HEK293 (cell line): ENCODE measurements around the gene DTHD1.

Source experiments
- CTCF ChIA-PET: fragments of 350-600 bp; formaldehyde crosslinking; extraction: SDS; loops from one replicate; lab custom pipeline; 2021; ENCODE audit warnings: antibody characterized with exemption; lab: Yijun Ruan, JAX
- POLR2A ChIA-PET: fragments of 300-600 bp; formaldehyde crosslinking; extraction: SDS; loops from one replicate; lab custom pipeline; 2020; ENCODE audit warnings: antibody characterized with exemption, inconsistent platforms; lab: Yijun Ruan, JAX
- H3K27ac ChIP-seq: fragments of 200-500 bp; sonication (Bioruptor generic); 2 replicates; pipeline ENCODE4 v1.5.1; 2014; ENCODE audit warnings: low read depth, low read length, control low read depth, inconsistent platforms; ENCODE audit errors: extremely low read depth
- H3K36me3 ChIP-seq, 2 experiments: fragments of 200-500 bp in 1 of 2; sonication (Bioruptor generic) in 1 of 2; 1 replicate in 1 of 2; 2 replicates in 1 of 2; pipeline ENCODE4 v1.5.1; 2014 to 2017; ENCODE audit warnings: inconsistent platforms in 2 of 2, low read length in 2 of 2; ENCODE audit not compliant: control insufficient read depth in 2 of 2, insufficient read depth in 1 of 2
- H3K4me1 ChIP-seq: fragments of 200-500 bp; sonication (Bioruptor generic); 2 replicates; pipeline ENCODE4 v1.5.1; 2014; ENCODE audit warnings: mild to moderate bottlenecking, low read length, inconsistent platforms; ENCODE audit not compliant: control insufficient read depth, insufficient read depth
- H3K4me3 ChIP-seq: 2 replicates; pipeline ENCODE4 v1.5.1; 2011; ENCODE audit warnings: low read depth, mild to moderate bottlenecking, control low read depth, low read length, moderate library complexity
- H3K9me3 ChIP-seq: fragments of 200-500 bp; sonication (Bioruptor generic); 2 replicates; pipeline ENCODE4 v1.5.1; 2014; ENCODE audit warnings: low read depth, low read length, inconsistent platforms; ENCODE audit not compliant: control insufficient read depth, insufficient read depth
- BCL11A ChIP-seq: fragments of 450-650 bp; formaldehyde crosslinking; IDR thresholded peaks from 2 replicates; pipeline ENCODE4 v1.5.1; 2016; ENCODE audit warnings: low read depth, missing biosample characterization, missing genetic modification characterization
- FEZF1 ChIP-seq: fragments of 450-650 bp; formaldehyde crosslinking; IDR thresholded peaks from 2 replicates; pipeline ENCODE4 v1.5.1; 2016; ENCODE audit warnings: missing biosample characterization, missing genetic modification characterization
- KLF16 ChIP-seq: fragments of 450-650 bp; formaldehyde crosslinking; IDR thresholded peaks from 2 replicates; pipeline ENCODE4 v1.5.1; 2017; ENCODE audit warnings: missing biosample characterization, missing genetic modification characterization
- MZF1 ChIP-seq: fragments of 450-650 bp; formaldehyde crosslinking; IDR thresholded peaks from 2 replicates; pipeline ENCODE4 v1.5.1; 2017; ENCODE audit warnings: missing biosample characterization, missing genetic modification characterization, borderline replicate concordance
- PRDM4 ChIP-seq: fragments of 450-650 bp; formaldehyde crosslinking; IDR thresholded peaks from 2 replicates; pipeline ENCODE4 v1.5.1; 2017; ENCODE audit warnings: missing biosample characterization, missing genetic modification characterization
- SALL2 ChIP-seq: fragments of 450-650 bp; formaldehyde crosslinking; IDR thresholded peaks from 2 replicates; pipeline ENCODE4 v1.5.0; 2017; ENCODE audit warnings: missing biosample characterization, mild to moderate bottlenecking, missing genetic modification characterization, borderline replicate concordance
- SCRT1 ChIP-seq: fragments of 450-650 bp; formaldehyde crosslinking; IDR thresholded peaks from 2 replicates; pipeline ENCODE4 v1.5.1; 2016; ENCODE audit warnings: missing biosample characterization, missing genetic modification characterization, borderline replicate concordance
- TSHZ1 ChIP-seq: fragments of 450-650 bp; formaldehyde crosslinking; IDR thresholded peaks from 2 replicates; pipeline ENCODE4 v1.5.1; 2016; ENCODE audit warnings: missing biosample characterization, missing genetic modification characterization, borderline replicate concordance
- ZBTB21 ChIP-seq: fragments of 450-650 bp; formaldehyde crosslinking; IDR thresholded peaks from 2 replicates; pipeline ENCODE4 v1.5.1; 2017; ENCODE audit warnings: missing biosample characterization, missing genetic modification characterization
- ZBTB48 ChIP-seq: fragments of 450-650 bp; formaldehyde crosslinking; IDR thresholded peaks from 2 replicates; pipeline ENCODE4 v1.5.1; 2016; ENCODE audit warnings: missing biosample characterization, missing genetic modification characterization
- ZNF10 ChIP-seq: fragments of 450-650 bp; formaldehyde crosslinking; IDR thresholded peaks from 2 replicates; pipeline ENCODE4 v1.5.1; 2017; ENCODE audit warnings: missing biosample characterization, missing genetic modification characterization
- ZNF132 ChIP-seq: fragments of 450-650 bp; formaldehyde crosslinking; IDR thresholded peaks from 2 replicates; pipeline ENCODE4 v1.5.1; 2017; ENCODE audit warnings: missing biosample characterization, missing genetic modification characterization, borderline replicate concordance
- ZNF155 ChIP-seq: fragments of 450-650 bp; formaldehyde crosslinking; IDR thresholded peaks from 2 replicates; pipeline ENCODE4 v1.5.1; 2016; ENCODE audit warnings: missing biosample characterization, missing genetic modification characterization
- ZNF174 ChIP-seq: fragments of 450-650 bp; formaldehyde crosslinking; IDR thresholded peaks from 2 replicates; pipeline ENCODE4 v1.5.0; 2017; ENCODE audit warnings: missing biosample characterization, mild to moderate bottlenecking, missing genetic modification characterization
- ZNF239 ChIP-seq: fragments of 450-650 bp; formaldehyde crosslinking; IDR thresholded peaks from 2 replicates; pipeline ENCODE4 v1.5.1; 2016; ENCODE audit warnings: missing biosample characterization, missing genetic modification characterization
- ZNF324 ChIP-seq: fragments of 450-650 bp; formaldehyde crosslinking; IDR thresholded peaks from 2 replicates; pipeline ENCODE4 v1.5.1; 2016; ENCODE audit warnings: missing biosample characterization, missing genetic modification characterization
- ZNF350 ChIP-seq: fragments of 450-650 bp; formaldehyde crosslinking; IDR thresholded peaks from 2 replicates; pipeline ENCODE4 v1.5.0; 2017; ENCODE audit warnings: missing biosample characterization, mild to moderate bottlenecking, missing genetic modification characterization
- ZNF362 ChIP-seq: fragments of 450-650 bp; formaldehyde crosslinking; IDR thresholded peaks from 2 replicates; pipeline ENCODE4 v1.5.1; 2016; ENCODE audit warnings: missing biosample characterization, missing genetic modification characterization
- ZNF37A ChIP-seq: fragments of 450-650 bp; IDR thresholded peaks from 2 replicates; pipeline ENCODE4 v1.5.1; 2018; ENCODE audit warnings: missing biosample characterization, missing genetic modification characterization
- ZNF423 ChIP-seq: fragments of 450-650 bp; formaldehyde crosslinking; IDR thresholded peaks from 2 replicates; pipeline ENCODE4 v1.5.1; 2016; ENCODE audit warnings: missing biosample characterization, missing genetic modification characterization
- ZNF580 ChIP-seq: fragments of 450-650 bp; formaldehyde crosslinking; IDR thresholded peaks from 2 replicates; pipeline ENCODE4 v1.5.1; 2016; ENCODE audit warnings: missing biosample characterization, missing genetic modification characterization
- ZNF747 ChIP-seq: fragments of 450-650 bp; formaldehyde crosslinking; IDR thresholded peaks from 2 replicates; pipeline ENCODE4 v1.5.1; 2016; ENCODE audit warnings: missing biosample characterization, missing genetic modification characterization
- ZNF776 ChIP-seq: fragments of 450-650 bp; formaldehyde crosslinking; IDR thresholded peaks from 2 replicates; pipeline ENCODE4 v1.5.0; 2017; ENCODE audit warnings: missing biosample characterization, missing genetic modification characterization, borderline replicate concordance
- ZSCAN18 ChIP-seq: fragments of 450-650 bp; formaldehyde crosslinking; IDR thresholded peaks from 2 replicates; pipeline ENCODE4 v1.5.1; 2016; ENCODE audit warnings: missing biosample characterization, missing genetic modification characterization
- ZSCAN30 ChIP-seq: fragments of 450-650 bp; IDR thresholded peaks from 2 replicates; pipeline ENCODE4 v1.5.1; 2018; ENCODE audit warnings: missing biosample characterization, mild to moderate bottlenecking, missing genetic modification characterization, moderate library complexity
- ZSCAN4 ChIP-seq: fragments of 450-650 bp; formaldehyde crosslinking; IDR thresholded peaks from 2 replicates; pipeline ENCODE4 v1.5.1; 2017; ENCODE audit warnings: missing biosample characterization, missing genetic modification characterization

Gene DTHD1

GRCh38 chr4:36358173-36358572, 76.8 kb downstream of the DTHD1 start:
- no peak overlapping the region for H3K27ac ChIP-seq
- POLR2A ChIA-PET, result no interaction called here
- H3K4me3 ChIP-seq, result no peak overlapping the region
- no peaks in the 10 kb centered on the region for H3K9me3 ChIP-seq
- H3K4me1 ChIP-seq, result no peaks in the 10 kb centered on the region
- no peak for TF ChIP-seq ZNF350
- no peak for TF ChIP-seq ZNF423 (tag by site-specific recombination)
- TF ChIP-seq KLF16 (tag by site-specific recombination), result no peak
- TF ChIP-seq ZNF580 (tag by site-specific recombination), result no peak
- no peak for TF ChIP-seq SCRT1
- TF ChIP-seq ZSCAN18 (tag by site-specific recombination), result no peak
- no peak for TF ChIP-seq ZNF37A (tag by site-specific recombination)
- TF ChIP-seq SALL2 (tag by site-specific recombination), result no peak
- TF ChIP-seq ZNF10 (tag by site-specific recombination), result no peak
- no peak for TF ChIP-seq ZNF132
- no peak for TF ChIP-seq BCL11A (tag by site-specific recombination)
- TF ChIP-seq ZSCAN4 (tag by site-specific recombination), result no peak
- TF ChIP-seq ZBTB48 (tag by site-specific recombination), result no peak
- TF ChIP-seq ZNF362 (tag by site-specific recombination), result no peak
- no peak for TF ChIP-seq ZSCAN30
- TF ChIP-seq ZNF174 (tag by site-specific recombination), result no peak
- TF ChIP-seq FEZF1 (tag by site-specific recombination), result no peak
- TF ChIP-seq ZNF155, result no peak
- no peak for TF ChIP-seq PRDM4 (tag by site-specific recombination)
- TF ChIP-seq ZBTB21 (tag by site-specific recombination), result no peak
- H3K36me3 ChIP-seq, result no peaks in the 10 kb centered on the region
- CTCF ChIA-PET, result no interaction called here

GRCh38 chr4:36360755-36361154, 79.3 kb downstream of the DTHD1 start:
- ChIA-PET CTCF (no interaction called here), POLR2A (no interaction called here)
- H3K36me3 ChIP-seq, result no peaks in the 10 kb centered on the region
- H3K4me1 ChIP-seq, result no peaks in the 10 kb centered on the region
- no peak overlapping the region for H3K27ac ChIP-seq
- H3K9me3 ChIP-seq, result no peaks in the 10 kb centered on the region
- no peak overlapping the region for H3K4me3 ChIP-seq
- no peak for TF ChIP-seq ZNF239 (tag by site-specific recombination)
- no peak for TF ChIP-seq ZNF747
- no peak for TF ChIP-seq ZNF776 (tag by site-specific recombination)
- no peak for TF ChIP-seq TSHZ1
- TF ChIP-seq ZNF324, result no peak
- no peak for TF ChIP-seq MZF1
